Heart right ventricle (tissue), 16 donors: ENCODE results near the gene MEG3. TPM values are rescaled to one million over a fixed set of nuclear protein-coding genes. Genes with fewer than 3 reads are reported as not detected.

Experiments
- ATAC-seq, 8 donors: fragments of 200-7000 bp; cut with Tn5 transposase; one replicate each; pipeline ENCODE4 v1.9.1; 2020; ENCODE audit warnings: mild to moderate bottlenecking in 8 of 8, moderate library complexity in 8 of 8, moderate number of reproducible peaks in 1 of 8
- DNase-seq, 2 donors: peaks; one replicate each; pipeline ENCODE4 v3.0.0-alpha.2; 2020
- H3K27ac ChIP-seq, 10 donors: fragments of 200-600 bp; sonication (generic) in 2 of 10; one replicate each; pipeline versions ENCODE4 v1.5.0 to v1.8.0; 2020 to 2022; ENCODE audit warnings: mild to moderate bottlenecking in 3 of 10
- H3K27me3 ChIP-seq, 7 donors: fragments of 200-600 bp; one replicate each; pipeline ENCODE4 v1.8.0; 2021 to 2022; ENCODE audit warnings: mild to moderate bottlenecking in 2 of 7
- H3K36me3 ChIP-seq, 9 donors: fragments of 200-600 bp; sonication (generic) in 1 of 9; one replicate each; pipeline versions ENCODE4 v1.5.0 to v1.8.0; 2020 to 2022; ENCODE audit warnings: mild to moderate bottlenecking in 2 of 9
- H3K4me1 ChIP-seq, 9 donors: fragments of 200-600 bp; sonication (generic) in 1 of 9; one replicate each; pipeline versions ENCODE4 v1.5.0 to v1.8.0; 2020 to 2022; ENCODE audit warnings: mild to moderate bottlenecking in 4 of 9
- H3K4me3 ChIP-seq, 10 donors: fragments of 200-600 bp; sonication (generic) in 2 of 10; one replicate each; pipeline versions ENCODE4 v1.5.0 to v1.8.0; 2020 to 2022; ENCODE audit warnings: mild to moderate bottlenecking in 7 of 10, moderate library complexity in 2 of 10
- H3K9me3 ChIP-seq, 11 donors: fragments of 200-600 bp in 10 of 11; sonication (generic) in 2 of 11; one replicate each; pipeline versions ENCODE4 v1.5.0 to v1.8.0; 2013 to 2022; ENCODE audit warnings: mild to moderate bottlenecking in 2 of 11, control low read depth in 1 of 11, moderate library complexity in 1 of 11
- WGBS, 2 donors: extraction: QIAGEN DNeasy Blood & Tissue Kit; methylation state at CpG; one replicate each; pipeline ENCODE4 v1.1.7; 2013; ENCODE audit warnings: inconsistent platforms in 1 of 2; 5-methylcytosine and 5-hydroxymethylcytosine counted together
- intact Hi-C, 10 donors: fragments of 100-400 bp; cut with DNase I; formaldehyde crosslinking; loops; one replicate each; pipeline versions ENCODE4 v1.11.1 to v1.14.2; 2022
- polyA plus RNA-seq, 2 donors: library from polyadenylated mRNA; stranded (reverse); fragments of 200-250 nt; gene quantifications; one replicate each; pipeline ENCODE4 v1.2.3, GENCODE V29; 2013
- total RNA-seq, 10 donors: library from RNA; stranded (reverse); fragmentation: NEBNext Ultra II Directional in 3 of 10; extraction: Animal tissue kit (Norgen Biotek cat#: 25700) in 3 of 10; gene quantifications; one replicate each; pipeline versions ENCODE4 v1.2.1 to v1.2.4, GENCODE V29; 2021 to 2023
- TF ChIP-seq, protein P1 (sequence below), 9 donors: fragments of 200-600 bp; sonication (generic) in 2 of 9; IDR thresholded peaks; one replicate each; pipeline versions ENCODE4 v1.5.0 to v1.8.0; 2021 to 2022; ENCODE audit warnings: antibody characterized with exemption in 9 of 9, mild to moderate bottlenecking in 5 of 9, moderate library complexity in 1 of 9
- donor health status: Arrhythmogenic right ventricular cardiomyopathy.
- donor health status: ischemic (EF 13 %, LVEDD 7.1; RV severe dilation, severe dysfunction).
- donor health status: healthy with polysubstance abuse.
- donor health status: DM: no; HTN: yes; CAD: no.
- donor health status: DM: no; HTN: no; CAD: no.
- donor health status: ischemic (EF 25% LVEDD 6.9; RV normal size, moderate dysfunction).
- donor health status: ischemic (EF 25% LVEDD 5.7; RV mildly dilated, moderate dysfunction).
- donor health status: healthy.
- donor health status: DM: yes; HTN: yes; CAD: no.
- donor health status: Ischemic cardiomyopathy.
- donor health status: ischemic (EF 35%, LVEDD 5.7; RV mildly dilated, moderate dysfunction).
- donor health status: nonischemic (EF 11% LVEDD 7.7; RV severe dilation, severe dysfunction).
- donor health status: DM: yes; HTN: yes; CAD: no.
- donor health status: PGD.
- donor health status: ischemic (EF 29% LVEDD 5.4; RV normal size, mild dysfunction).
- donor health status: nonischemic (EF 23%, LVEDD 6.1; RV moderate dilation, normal function).

Gene MEG3
- total and polyA plus RNA-seq, 12 donors, result 7.7 to 122 (median 12.4) TPM

DNA sequence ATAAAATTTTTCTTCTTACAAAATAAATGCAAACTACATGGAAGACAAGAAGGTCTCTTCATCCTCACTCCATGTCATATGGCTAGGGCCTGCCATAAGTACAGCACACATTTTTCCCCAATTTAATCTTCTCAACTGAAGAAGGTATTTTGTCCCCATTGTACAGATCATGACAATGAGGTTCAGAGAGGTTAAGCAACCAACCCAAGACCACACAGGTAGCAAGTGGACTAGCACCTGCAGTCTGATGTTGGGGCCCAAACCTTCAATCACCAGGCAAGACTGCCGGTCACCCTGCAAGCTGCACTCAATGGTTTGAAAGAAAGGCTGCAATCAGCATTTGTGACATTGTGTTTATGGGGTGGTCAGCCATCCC is 6.5 kb upstream of the MEG3 start:
- Histone ChIP-seq H3K9me3 (no peaks in the 10 kb centered on the region), H3K27me3 (peaks cover 0 to 30% (median 21%) of the 10 kb centered on the region in 7 donors), H3K36me3 (no peaks in the 10 kb centered on the region), H3K4me3 (no peak overlapping the region), H3K27ac (no peak overlapping the region), H3K4me1 (peaks cover 0 to 4% (median 0%) of the 10 kb centered on the region in 9 donors)
- DNase-seq (no peak), ATAC-seq (no peak)
- intact Hi-C loops, result no loop called here
- 96 to 100% methylated on average over 1 of the region's 1 CpG for WGBS, 2 donors
- TF ChIP-seq, protein P1, sequence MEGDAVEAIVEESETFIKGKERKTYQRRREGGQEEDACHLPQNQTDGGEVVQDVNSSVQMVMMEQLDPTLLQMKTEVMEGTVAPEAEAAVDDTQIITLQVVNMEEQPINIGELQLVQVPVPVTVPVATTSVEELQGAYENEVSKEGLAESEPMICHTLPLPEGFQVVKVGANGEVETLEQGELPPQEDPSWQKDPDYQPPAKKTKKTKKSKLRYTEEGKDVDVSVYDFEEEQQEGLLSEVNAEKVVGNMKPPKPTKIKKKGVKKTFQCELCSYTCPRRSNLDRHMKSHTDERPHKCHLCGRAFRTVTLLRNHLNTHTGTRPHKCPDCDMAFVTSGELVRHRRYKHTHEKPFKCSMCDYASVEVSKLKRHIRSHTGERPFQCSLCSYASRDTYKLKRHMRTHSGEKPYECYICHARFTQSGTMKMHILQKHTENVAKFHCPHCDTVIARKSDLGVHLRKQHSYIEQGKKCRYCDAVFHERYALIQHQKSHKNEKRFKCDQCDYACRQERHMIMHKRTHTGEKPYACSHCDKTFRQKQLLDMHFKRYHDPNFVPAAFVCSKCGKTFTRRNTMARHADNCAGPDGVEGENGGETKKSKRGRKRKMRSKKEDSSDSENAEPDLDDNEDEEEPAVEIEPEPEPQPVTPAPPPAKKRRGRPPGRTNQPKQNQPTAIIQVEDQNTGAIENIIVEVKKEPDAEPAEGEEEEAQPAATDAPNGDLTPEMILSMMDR (IDR thresholded peaks at IDR 0.05), result no peak

DNA sequence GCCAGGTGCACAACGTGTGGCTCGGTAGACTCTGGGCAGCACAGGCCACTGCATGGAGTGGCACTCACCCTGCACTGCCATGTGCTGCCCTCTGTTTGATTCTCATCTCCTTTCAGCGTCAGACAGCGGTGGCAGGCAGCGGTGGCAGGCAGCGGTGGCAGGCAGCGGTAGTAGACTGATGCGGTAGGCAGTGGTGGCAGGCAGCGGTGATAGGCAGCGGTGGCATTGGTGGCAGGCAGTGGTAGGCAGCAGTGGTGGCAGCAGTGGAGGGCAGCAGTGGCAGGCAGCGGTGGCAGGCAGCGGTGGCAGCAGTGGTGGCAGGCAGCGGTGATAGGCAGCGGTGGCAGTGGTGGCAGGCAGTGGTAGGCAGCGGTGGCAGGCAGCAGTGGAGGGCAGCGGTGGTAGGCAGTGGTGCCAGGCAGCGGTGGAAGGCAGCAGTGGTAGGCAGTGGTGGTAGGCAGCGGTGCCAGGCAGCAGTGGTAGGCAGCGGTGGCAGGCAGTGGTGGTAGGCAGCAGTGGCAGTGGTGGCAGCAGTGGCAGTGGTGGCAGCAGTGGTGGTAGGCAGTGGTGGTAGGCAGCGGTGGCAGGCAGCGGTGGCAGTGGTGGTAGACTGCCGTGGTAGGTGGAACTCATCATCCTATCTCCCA is 6.0 kb upstream of the MEG3 start:
- no peak for DNase-seq
- TF ChIP-seq, protein P1 (IDR thresholded peaks at IDR 0.05), result no peak
- no peak for ATAC-seq
- 97 to 98% methylated on average over 22 of the region's 22 CpGs for WGBS, 2 donors
- no peak overlapping the region for H3K27ac ChIP-seq
- H3K36me3 ChIP-seq, result no peaks in the 10 kb centered on the region
- peaks cover 0 to 32% (median 26%) of the 10 kb centered on the region in 7 donors for H3K27me3 ChIP-seq
- intact Hi-C loops, result loop anchor here in 5 of 10 donors (10.0 kb wide), 1 partner anchor 155 kb away; no protein-coding TSS in a partner anchor
- peaks cover 0 to 4% (median 0%) of the 10 kb centered on the region in 9 donors for H3K4me1 ChIP-seq
- H3K9me3 ChIP-seq, result no peaks in the 10 kb centered on the region
- H3K4me3 ChIP-seq, result no peak overlapping the region

- ATAC-seq (no peak), DNase-seq (no peak)
- 47 to 51% methylated on average over 4 of the region's 4 CpGs for WGBS, 2 donors
- TF ChIP-seq, protein P1 (IDR thresholded peaks at IDR 0.05), result no peak
- H3K9me3 ChIP-seq, result no peaks in the 10 kb centered on the region
- H3K27me3 ChIP-seq, result peaks cover 0 to 42% (median 35%) of the 10 kb centered on the region in 7 donors
- intact Hi-C loops, result loop anchor here in 5 of 10 donors (10.0 kb wide), 1 partner anchor 156 kb away; no protein-coding TSS in a partner anchor
- peaks cover 0 to 4% (median 0%) of the 10 kb centered on the region in 9 donors for H3K4me1 ChIP-seq
- H3K4me3 ChIP-seq, result no peak overlapping the region
- H3K36me3 ChIP-seq, result no peaks in the 10 kb centered on the region
- H3K27ac ChIP-seq, result no peak overlapping the region
Observed at GRCh38 chr14:100820957-100821356, 5.0 kb upstream of the MEG3 start.

DNA sequence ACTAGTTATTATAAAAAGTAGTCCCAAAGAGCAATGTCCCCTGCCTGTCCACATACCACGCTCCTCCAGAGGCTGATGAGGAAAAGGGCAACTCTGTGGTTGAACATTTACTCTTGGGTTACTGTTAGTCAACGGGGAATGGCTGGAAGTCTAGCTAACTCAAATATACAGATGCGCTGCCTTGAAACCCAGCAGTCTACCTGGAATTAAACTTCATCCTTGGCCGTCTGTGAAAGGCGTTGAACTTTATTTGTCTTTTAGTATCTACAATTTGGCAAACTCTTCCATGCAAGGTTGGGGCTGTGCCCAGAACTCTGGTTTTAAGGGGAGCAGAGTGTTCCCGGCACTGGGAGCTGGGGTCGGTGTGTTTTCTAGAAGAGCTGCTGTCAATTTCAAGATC is 3.9 kb upstream of the MEG3 start:
- no peak overlapping the region for H3K27ac ChIP-seq
- H3K27me3 ChIP-seq, result peaks cover 0 to 51% (median 45%) of the 10 kb centered on the region in 7 donors
- H3K9me3 ChIP-seq, result no peaks in the 10 kb centered on the region
- ATAC-seq, result no peak
- H3K36me3 ChIP-seq, result no peaks in the 10 kb centered on the region
- no peak overlapping the region for H3K4me3 ChIP-seq
- no peak for DNase-seq
- TF ChIP-seq, protein P1 (IDR thresholded peaks at IDR 0.05), result no peak
- WGBS, 2 donors, result 81 to 90% methylated on average over 7 of the region's 7 CpGs
- peaks cover 0 to 4% (median 0%) of the 10 kb centered on the region in 9 donors for H3K4me1 ChIP-seq
- intact Hi-C loops, result loop anchor here in 5 of 10 donors (10.0 kb wide), 1 partner anchor 157 kb away; no protein-coding TSS in a partner anchor
